Measurements from ENCODE around the gene GRAMD2A. TPM values are rescaled to one million over a fixed set of nuclear protein-coding genes. Genes with fewer than 3 reads are reported as not detected.

The GRAMD2A gene
- total RNA-seq, 3 donors from 2014 or later = 0.98 to 8.0 (median 2.5) TPM

DNA sequence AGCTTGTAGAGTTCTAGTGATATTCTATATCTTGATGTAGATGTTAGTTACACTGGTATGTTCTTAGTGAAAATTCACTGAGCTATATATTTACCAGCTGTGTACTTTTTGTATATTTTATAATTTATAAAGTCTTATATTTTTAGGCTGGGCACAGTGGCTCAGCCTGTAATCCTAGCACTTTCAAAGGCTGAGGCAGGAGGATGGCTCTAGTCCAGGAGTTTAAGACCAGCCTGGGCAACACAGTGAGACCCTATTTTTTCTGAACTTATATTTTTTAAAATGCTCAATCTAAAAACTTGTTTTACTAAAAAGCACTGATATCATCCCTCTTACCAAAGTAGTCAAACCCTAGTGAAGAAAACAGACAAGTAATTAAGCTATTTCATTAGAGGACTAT is 84.8 kb downstream of the GRAMD2A start:
- ATAC-seq = no peak
- H3K4me1 ChIP-seq (ENCODE audit: low read depth) = no peaks in the 10 kb centered on the region
- TF ChIP-seq, protein P1, sequence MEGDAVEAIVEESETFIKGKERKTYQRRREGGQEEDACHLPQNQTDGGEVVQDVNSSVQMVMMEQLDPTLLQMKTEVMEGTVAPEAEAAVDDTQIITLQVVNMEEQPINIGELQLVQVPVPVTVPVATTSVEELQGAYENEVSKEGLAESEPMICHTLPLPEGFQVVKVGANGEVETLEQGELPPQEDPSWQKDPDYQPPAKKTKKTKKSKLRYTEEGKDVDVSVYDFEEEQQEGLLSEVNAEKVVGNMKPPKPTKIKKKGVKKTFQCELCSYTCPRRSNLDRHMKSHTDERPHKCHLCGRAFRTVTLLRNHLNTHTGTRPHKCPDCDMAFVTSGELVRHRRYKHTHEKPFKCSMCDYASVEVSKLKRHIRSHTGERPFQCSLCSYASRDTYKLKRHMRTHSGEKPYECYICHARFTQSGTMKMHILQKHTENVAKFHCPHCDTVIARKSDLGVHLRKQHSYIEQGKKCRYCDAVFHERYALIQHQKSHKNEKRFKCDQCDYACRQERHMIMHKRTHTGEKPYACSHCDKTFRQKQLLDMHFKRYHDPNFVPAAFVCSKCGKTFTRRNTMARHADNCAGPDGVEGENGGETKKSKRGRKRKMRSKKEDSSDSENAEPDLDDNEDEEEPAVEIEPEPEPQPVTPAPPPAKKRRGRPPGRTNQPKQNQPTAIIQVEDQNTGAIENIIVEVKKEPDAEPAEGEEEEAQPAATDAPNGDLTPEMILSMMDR (IDR thresholded peaks at IDR 0.05) = no peak

DNA sequence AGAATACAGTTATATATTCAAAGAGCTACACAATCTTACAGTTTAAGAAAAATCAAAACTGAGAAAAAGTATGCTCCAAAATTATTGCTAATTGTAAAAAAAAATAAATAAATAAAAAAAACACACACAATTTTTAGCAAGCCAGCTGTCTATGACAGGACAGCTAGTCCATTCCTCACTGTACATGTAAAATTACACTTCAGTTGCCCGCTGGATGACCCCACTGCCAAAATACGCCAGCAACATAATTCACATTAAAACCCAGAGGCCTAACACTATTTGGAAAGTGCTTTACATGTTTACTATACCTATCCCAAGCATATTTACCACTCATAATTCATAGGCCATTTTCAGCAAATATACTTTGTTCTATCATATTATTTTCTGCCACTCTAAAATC is 85.5 kb downstream of the GRAMD2A start:
- ATAC-seq (no peak), DNase-seq (no peak)
- H3K4me1 ChIP-seq (ENCODE audit: low read depth) = no peaks in the 10 kb centered on the region
- intact Hi-C loops (cut with DNase I, micrococcal nuclease) = no loop called here
- TF ChIP-seq, protein P1 (IDR thresholded peaks at IDR 0.05) = no peak
- no peaks in the 10 kb centered on the region for H3K36me3 ChIP-seq (ENCODE audit: low read depth)
- no peak overlapping the region for H3K4me3 ChIP-seq
- H3K9me3 ChIP-seq = no peaks in the 10 kb centered on the region

More for the DNA sequence above, 84.8 kb downstream of the GRAMD2A start:
- intact Hi-C loops (cut with DNase I, micrococcal nuclease) = no loop called here
- H3K4me3 ChIP-seq = no peak overlapping the region
- no peaks in the 10 kb centered on the region for H3K9me3 ChIP-seq
- no peak for DNase-seq
- H3K36me3 ChIP-seq (ENCODE audit: low read depth) = no peaks in the 10 kb centered on the region

DNA sequence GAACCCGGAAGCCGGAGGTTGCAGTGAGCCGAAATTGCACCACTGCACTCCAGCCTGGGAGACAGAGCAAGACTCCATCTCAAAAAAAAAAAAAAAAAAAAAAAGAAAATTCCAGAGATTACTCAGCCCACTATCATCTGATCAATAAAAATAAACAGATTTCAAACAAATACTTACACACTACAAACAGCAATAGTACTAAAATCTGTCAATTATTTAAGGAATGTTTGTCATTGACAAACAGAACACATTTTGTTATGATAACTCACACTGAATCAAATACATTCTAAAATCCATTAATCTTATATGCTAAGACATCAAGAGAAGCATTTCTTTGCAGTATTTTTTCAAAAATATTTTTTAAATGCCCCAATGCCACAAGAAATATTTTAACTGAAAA is 87.2 kb downstream of the GRAMD2A start:
- TF ChIP-seq, protein P1 (IDR thresholded peaks at IDR 0.05) = no peak
- ATAC-seq (no peak), DNase-seq (no peak)
- intact Hi-C loops (cut with DNase I, micrococcal nuclease) = no loop called here
- no peak overlapping the region for H3K4me3 ChIP-seq
- no peaks in the 10 kb centered on the region for H3K36me3 ChIP-seq (ENCODE audit: low read depth)
- no peaks in the 10 kb centered on the region for H3K9me3 ChIP-seq
- H3K4me1 ChIP-seq (ENCODE audit: low read depth) = no peaks in the 10 kb centered on the region

Other genes with a start within 250 kb of the GRAMD2A start
- gene MYO9A, start 79.6 kb downstream of the GRAMD2A start, total RNA-seq = 10 to 100 TPM; 40.0 to 79.3 (median 41.8) TPM
- gene SENP8, start 79.4 kb downstream of the GRAMD2A start, total RNA-seq = 1 to 10 TPM; 2.6 to 3.0 (median 2.9) TPM
- gene PKM, start 33.4 kb upstream of the GRAMD2A start, total RNA-seq = 100 to 1,000 TPM; 328 to 450 (median 372) TPM
- 10 to 100 TPM; 32.9 to 89.3 (median 61.4) TPM for gene PARP6, start 74.8 kb upstream of the GRAMD2A start, total RNA-seq
- gene CELF6, start 122.4 kb upstream of the GRAMD2A start, total RNA-seq = 1 to 10 TPM in 2 of 3 donors, under 1 TPM in 1; 0.67 to 3.8 (median 3.0) TPM
- gene HEXA, start 178.2 kb upstream of the GRAMD2A start, total RNA-seq = 100 to 1,000 TPM in 1 of 3 donors, 10 to 100 TPM in 2; 81.0 to 105 (median 96.5) TPM
- not detected for gene TMEM202, start 200.5 kb upstream of the GRAMD2A start, total RNA-seq

Measured in mucosa of descending colon (tissue), 3 donors.